Spinal cord (tissue), 10 donors: ENCODE measurements around the gene AGMO. TPM values are rescaled to one million over a fixed set of nuclear protein-coding genes. Genes with fewer than 3 reads are reported as not detected.

ENCODE experiments used
- DNase-seq, 6 donors: peaks; one replicate each; pipeline versions ENCODE4 v3.0.0 to v3.0.0-alpha.2; 2013 to 2015; ENCODE audit warnings: low spot score in 6 of 6, low read depth in 4 of 6
- H3K27ac ChIP-seq: one replicate; pipeline ENCODE4 v1.5.1; 2013; ENCODE audit warnings: low read depth, low read length, control low read depth
- H3K27me3 ChIP-seq: one replicate; pipeline ENCODE4 v1.6.1; 2013; ENCODE audit warnings: low read length; ENCODE audit not compliant: control insufficient read depth, insufficient read depth
- H3K36me3 ChIP-seq: one replicate; pipeline ENCODE4 v1.6.1; 2013; ENCODE audit warnings: low read length; ENCODE audit not compliant: control insufficient read depth, insufficient read depth
- H3K4me1 ChIP-seq: one replicate; pipeline ENCODE4 v1.6.1; 2013; ENCODE audit warnings: low read length; ENCODE audit not compliant: control insufficient read depth, insufficient read depth
- H3K4me3 ChIP-seq: one replicate; pipeline ENCODE4 v1.5.1; 2013; ENCODE audit warnings: low read depth, low read length, control low read depth
- H3K9me3 ChIP-seq: one replicate; pipeline ENCODE4 v1.6.1; 2013; ENCODE audit warnings: low read length; ENCODE audit not compliant: control insufficient read depth, insufficient read depth
- WGBS: methylation state at CpG from one replicate; pipeline ENCODE4 v1.1.5; 2013; ENCODE audit warnings: missing lambda C conversion rate; ENCODE audit not compliant: insufficient coverage; 5-methylcytosine and 5-hydroxymethylcytosine counted together
- polyA plus RNA-seq, 2 donors: library from polyadenylated mRNA; unstranded; fragments of 120-200 nt; gene quantifications; one replicate each; pipeline ENCODE4 v1.2.1, GENCODE V29; 2013; ENCODE audit not compliant: insufficient read length in 2 of 2
- total RNA-seq, 2 donors: library from RNA; depleted of rRNA in 1 of 2; stranded (reverse); fragments of 120-200 nt in 1 of 2; fragments of >200 nt in 1 of 2; gene quantifications; one replicate each; pipeline versions ENCODE4 v1.2.3 to v1.2.4, GENCODE V29; 2013 to 2014
- donor health status: healthy.

AGMO gene
- total and polyA plus RNA-seq, 4 donors: 0.30 to 2.9 (median 1.0) TPM

DNA sequence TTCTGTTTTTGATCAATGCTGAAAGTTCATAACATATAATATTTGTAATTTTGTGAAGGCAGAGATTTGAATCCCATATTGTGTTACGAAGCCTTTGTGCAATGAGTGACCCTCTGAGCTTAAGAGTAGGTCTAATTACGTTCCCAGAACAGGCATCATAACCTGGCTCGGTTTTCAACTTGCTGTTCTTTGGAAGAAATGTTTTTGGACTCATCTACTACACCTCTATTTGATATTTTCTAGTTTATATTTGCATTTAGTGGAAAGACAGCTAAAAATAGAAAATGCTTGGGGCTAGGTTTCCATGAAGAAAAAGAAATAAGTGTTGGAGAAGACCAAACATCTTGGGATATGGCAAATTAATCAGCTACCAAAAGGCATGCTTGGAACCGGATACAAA is 234.8 kb downstream of the AGMO start:
- Histone ChIP-seq H3K4me1 (no peaks in the 10 kb centered on the region), H3K27me3 (no peaks in the 10 kb centered on the region), H3K4me3 (no peak overlapping the region), H3K36me3 (no peaks in the 10 kb centered on the region), H3K9me3 (no peaks in the 10 kb centered on the region), H3K27ac (no peak overlapping the region)
- no peak for DNase-seq
- WGBS: 100% methylated on average over 1 of the region's 4 CpGs

DNA sequence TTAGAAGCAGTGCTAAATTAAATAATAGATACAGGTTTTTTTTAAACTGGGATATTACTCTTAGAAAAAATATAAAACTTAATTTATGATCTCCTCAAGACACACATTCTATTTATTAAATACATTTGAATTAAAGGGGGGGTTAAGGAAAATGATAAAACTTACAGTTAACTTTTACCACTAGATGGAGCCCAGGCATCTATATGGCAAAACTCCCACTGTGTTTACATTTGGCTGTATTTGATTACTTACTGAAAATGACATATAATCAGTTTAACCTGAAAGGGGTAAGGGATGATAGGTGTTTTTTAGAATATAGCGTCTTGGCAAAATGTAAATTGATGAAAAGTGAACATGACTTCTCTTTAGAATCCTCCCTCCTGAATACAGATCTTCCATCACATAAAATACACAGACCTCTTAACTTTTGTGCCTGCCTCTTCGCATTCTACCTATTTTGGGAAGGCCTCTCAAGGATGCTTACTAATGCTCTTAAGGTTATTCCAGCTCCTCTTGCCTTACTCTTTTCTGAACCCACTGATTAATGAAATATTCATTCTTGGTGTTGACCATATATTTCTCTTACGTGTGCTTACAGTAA is 235.7 kb downstream of the AGMO start:
- Histone ChIP-seq H3K9me3 (no peaks in the 10 kb centered on the region), H3K4me3 (no peak overlapping the region), H3K27ac (no peak overlapping the region), H3K27me3 (no peaks in the 10 kb centered on the region), H3K4me1 (no peaks in the 10 kb centered on the region), H3K36me3 (no peaks in the 10 kb centered on the region)
- WGBS: no CpG with 5 or more reads among the region's 3 CpGs
- DNase-seq: peak in 4 of 6 donors; percentile 10 to 73 (median 33)

DNA sequence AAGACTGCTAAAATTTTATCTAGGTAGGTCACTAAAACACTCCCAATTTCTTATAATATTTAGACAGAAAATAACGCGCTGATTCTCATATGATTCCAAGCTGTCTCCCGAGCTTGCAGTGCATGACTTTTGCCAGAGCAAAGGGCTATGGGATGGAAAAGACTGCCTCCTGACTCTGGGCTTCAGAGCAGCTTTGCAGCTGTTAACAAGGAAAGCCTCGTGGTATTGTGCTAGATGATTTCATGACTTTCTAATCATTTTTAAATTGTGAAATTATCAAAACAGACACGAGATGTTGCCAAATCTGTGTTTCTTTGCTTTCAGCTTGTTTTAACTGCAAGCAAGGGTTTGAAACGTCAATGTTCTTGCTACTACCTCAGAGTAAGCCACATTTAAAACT is 238.3 kb downstream of the AGMO start:
- WGBS: 80% methylated on average over 1 of the region's 6 CpGs
- H3K36me3 ChIP-seq: no peaks in the 10 kb centered on the region
- H3K4me3 ChIP-seq: no peak overlapping the region
- no peaks in the 10 kb centered on the region for H3K4me1 ChIP-seq
- no peaks in the 10 kb centered on the region for H3K27me3 ChIP-seq
- no peak overlapping the region for H3K27ac ChIP-seq
- no peak for DNase-seq
- no peaks in the 10 kb centered on the region for H3K9me3 ChIP-seq

DNA sequence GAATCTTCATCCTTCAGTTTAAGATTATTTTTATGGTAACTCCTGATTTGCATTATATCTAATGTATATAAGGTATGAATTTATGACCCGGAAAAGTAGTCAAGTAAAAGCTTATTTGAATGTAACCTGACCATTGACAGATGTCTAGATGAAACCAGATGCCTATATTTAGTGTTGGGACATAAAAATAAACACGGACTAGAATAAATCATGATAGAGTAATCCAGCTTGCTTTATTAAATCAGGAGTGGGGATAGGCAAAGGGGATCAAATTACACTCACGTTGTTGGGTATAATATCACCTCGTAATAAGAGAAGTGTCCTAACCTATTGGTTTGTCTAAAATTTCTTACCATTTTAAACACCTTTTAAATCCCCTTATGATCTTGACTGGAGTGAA is 244.6 kb downstream of the AGMO start:
- H3K9me3 ChIP-seq: no peaks in the 10 kb centered on the region
- no peak overlapping the region for H3K27ac ChIP-seq
- H3K27me3 ChIP-seq: no peaks in the 10 kb centered on the region
- no peak for DNase-seq
- no peaks in the 10 kb centered on the region for H3K4me1 ChIP-seq
- no CpG with 5 or more reads among the region's 4 CpGs for WGBS
- no peak overlapping the region for H3K4me3 ChIP-seq
- H3K36me3 ChIP-seq: no peaks in the 10 kb centered on the region

DNA sequence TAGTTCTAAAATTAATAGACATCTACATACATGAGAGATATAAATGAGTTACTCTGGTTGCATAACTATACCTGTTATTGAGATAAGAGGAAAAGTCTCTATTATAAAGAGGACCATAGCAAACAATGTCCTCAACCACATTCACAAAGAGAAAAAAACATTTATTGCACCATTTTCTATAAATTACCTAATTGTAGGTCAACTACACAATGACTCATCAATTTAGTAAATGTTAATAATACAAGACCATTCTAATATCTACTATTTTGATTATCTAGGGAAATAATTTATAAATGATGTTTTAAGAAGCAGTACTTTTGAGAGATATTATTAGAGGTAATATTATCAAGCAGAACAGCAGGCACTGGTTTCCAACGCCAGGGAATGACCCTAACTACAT is 246.1 kb downstream of the AGMO start:
- no peak overlapping the region for H3K27ac ChIP-seq
- H3K9me3 ChIP-seq: no peaks in the 10 kb centered on the region
- H3K27me3 ChIP-seq: no peaks in the 10 kb centered on the region
- WGBS: no CpG with 5 or more reads among the region's 1 CpG
- no peak for DNase-seq
- no peaks in the 10 kb centered on the region for H3K36me3 ChIP-seq
- no peak overlapping the region for H3K4me3 ChIP-seq
- H3K4me1 ChIP-seq: no peaks in the 10 kb centered on the region

DNA sequence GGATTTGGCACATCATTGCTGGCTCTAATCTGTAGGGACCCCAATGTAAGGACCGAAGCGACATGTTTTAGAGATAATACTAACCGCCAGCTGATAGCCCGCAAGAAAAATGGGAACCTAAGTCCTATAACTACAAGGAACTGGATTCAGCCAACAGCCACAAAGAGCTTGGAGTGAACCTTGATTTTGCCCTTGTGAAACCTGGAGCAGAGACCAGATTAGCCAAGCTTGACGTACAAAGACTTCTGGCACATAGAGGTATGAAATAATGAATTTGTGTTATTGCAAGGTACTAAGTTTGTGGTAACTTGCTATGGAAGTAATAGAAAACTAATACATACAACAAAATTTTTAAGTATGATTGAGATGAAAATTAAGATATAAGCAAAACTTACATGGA is 246.9 kb downstream of the AGMO start:
- H3K36me3 ChIP-seq: no peaks in the 10 kb centered on the region
- DNase-seq: no peak
- WGBS: 96% methylated on average over 4 of the region's 5 CpGs

DNA sequence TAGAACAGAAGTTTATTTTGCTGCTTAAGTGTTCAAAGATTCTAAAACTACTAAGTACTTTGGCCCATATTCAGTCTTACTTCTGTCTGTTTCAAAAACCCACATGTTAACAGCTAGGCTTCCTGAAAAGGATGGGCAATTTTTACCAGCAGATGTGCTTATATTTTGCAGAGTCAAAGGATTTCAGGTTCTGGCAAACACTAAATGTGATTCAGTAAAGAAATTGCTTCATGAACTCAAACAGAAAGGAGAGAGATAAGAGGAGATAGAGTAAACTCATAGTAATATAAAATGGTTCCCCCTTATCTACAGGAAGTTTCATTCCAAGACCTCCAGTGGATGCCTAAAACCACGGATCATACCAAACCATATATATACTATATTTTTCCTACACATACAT is 248.5 kb downstream of the AGMO start:
- H3K27ac ChIP-seq: no peak overlapping the region
- DNase-seq: no peak
- no peaks in the 10 kb centered on the region for H3K9me3 ChIP-seq
- H3K27me3 ChIP-seq: no peaks in the 10 kb centered on the region
- H3K36me3 ChIP-seq: no peaks in the 10 kb centered on the region
- no CpG with 5 or more reads among the region's 1 CpG for WGBS
- H3K4me3 ChIP-seq: no peak overlapping the region
- H3K4me1 ChIP-seq: no peaks in the 10 kb centered on the region

More for the DNA sequence above, 246.9 kb downstream of the AGMO start:
- Histone ChIP-seq H3K27me3 (no peaks in the 10 kb centered on the region), H3K27ac (no peak overlapping the region), H3K4me3 (no peak overlapping the region), H3K4me1 (no peaks in the 10 kb centered on the region), H3K9me3 (no peaks in the 10 kb centered on the region)

DNA sequence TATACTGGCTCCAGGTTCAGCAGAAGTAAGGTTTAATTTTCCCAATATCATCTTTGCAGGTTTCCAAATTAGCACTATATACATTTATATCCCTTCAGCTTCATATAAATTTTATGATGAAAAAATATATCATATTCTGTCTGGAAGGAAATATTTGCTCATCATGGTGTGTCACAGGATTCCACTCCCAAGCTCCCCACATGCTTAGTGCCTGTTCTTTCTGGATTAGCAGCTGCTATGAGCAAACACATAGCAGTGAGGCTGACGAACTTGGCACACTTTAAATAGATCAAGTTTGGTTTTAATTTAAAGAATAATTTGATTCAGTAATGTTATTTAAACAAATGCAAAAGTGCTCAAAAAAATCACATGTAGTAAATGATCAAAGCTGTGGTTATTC is 251.9 kb downstream of the AGMO start:
- no peaks in the 10 kb centered on the region for H3K36me3 ChIP-seq
- DNase-seq: peak in 1 of 6 donors; percentile 65
- H3K27ac ChIP-seq: no peak overlapping the region
- H3K4me1 ChIP-seq: no peaks in the 10 kb centered on the region
- H3K4me3 ChIP-seq: no peak overlapping the region
- no peaks in the 10 kb centered on the region for H3K9me3 ChIP-seq
- no peaks in the 10 kb centered on the region for H3K27me3 ChIP-seq
- WGBS: no CpG with 5 or more reads among the region's 1 CpG

DNA sequence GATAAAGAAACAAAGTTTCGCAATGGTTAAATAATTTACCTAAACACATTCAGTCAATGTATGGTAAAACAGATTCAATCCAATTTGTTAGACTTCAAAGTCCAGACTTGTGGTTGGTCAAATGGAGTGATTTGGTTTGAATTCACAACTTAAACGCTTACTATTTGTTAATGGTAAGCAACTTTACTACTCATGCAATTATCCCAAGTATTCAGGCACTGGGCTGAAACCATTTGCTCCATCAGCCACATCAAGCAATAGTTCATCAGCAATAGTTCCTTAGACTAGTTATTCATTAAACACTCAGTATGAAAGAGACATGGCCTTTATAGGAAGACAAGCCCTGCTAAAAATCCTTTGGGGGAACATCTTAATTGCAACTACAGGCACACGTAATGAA is 253.0 kb downstream of the AGMO start:
- no peaks in the 10 kb centered on the region for H3K36me3 ChIP-seq
- DNase-seq: no peak
- no peaks in the 10 kb centered on the region for H3K27me3 ChIP-seq
- no peaks in the 10 kb centered on the region for H3K9me3 ChIP-seq
- WGBS: no CpG with 5 or more reads among the region's 3 CpGs
- no peaks in the 10 kb centered on the region for H3K4me1 ChIP-seq
- no peak overlapping the region for H3K27ac ChIP-seq
- H3K4me3 ChIP-seq: no peak overlapping the region

DNA sequence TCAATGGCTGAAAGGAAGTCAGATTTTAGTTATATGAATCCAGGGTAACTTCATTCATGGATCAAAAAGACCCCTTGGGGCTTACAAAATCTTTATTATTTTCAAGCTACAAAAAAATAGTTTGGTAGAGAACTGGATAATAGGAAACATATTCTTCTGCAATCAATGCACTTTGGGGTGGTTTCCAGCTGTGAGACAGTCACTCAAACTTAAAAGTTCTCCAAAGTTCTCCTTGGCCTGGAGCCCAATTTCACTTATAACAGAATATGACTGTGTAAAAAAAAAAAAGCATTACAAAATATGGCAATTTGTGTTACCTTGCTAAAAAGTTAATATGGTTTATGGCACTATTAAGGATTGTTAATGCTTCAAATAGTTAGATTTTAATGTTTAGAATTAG is 255.5 kb downstream of the AGMO start:
- H3K4me1 ChIP-seq: no peaks in the 10 kb centered on the region
- H3K9me3 ChIP-seq: no peaks in the 10 kb centered on the region
- H3K27ac ChIP-seq: no peak overlapping the region

More for the DNA sequence above, 255.5 kb downstream of the AGMO start:
- Histone ChIP-seq H3K27me3 (no peaks in the 10 kb centered on the region), H3K36me3 (no peaks in the 10 kb centered on the region), H3K4me3 (no peak overlapping the region)
- DNase-seq: no peak
